WTC11 (cell line): ENCODE measurements around the gene METTL9.

Experiments
- CBFB ChIP-seq: sonication (generic); formaldehyde crosslinking; IDR thresholded peaks from 2 replicates; pipeline ENCODE4 v1.8.1; 2022; ENCODE audit warnings: mild to moderate bottlenecking, low read depth, missing genetic modification reagents
- CTCF ChIP-seq: fragments of 200-600 bp; IDR thresholded peaks from 2 replicates; pipeline ENCODE4 v1.8.0; 2022; ENCODE audit warnings: antibody characterized with exemption
- ETV6 ChIP-seq: sonication (generic); formaldehyde crosslinking; IDR thresholded peaks from 2 replicates; pipeline ENCODE4 v1.8.1; 2022; ENCODE audit warnings: mild to moderate bottlenecking, missing genetic modification reagents
- FOXJ3 ChIP-seq: sonication (generic); formaldehyde crosslinking; IDR thresholded peaks from 2 replicates; pipeline ENCODE4 v1.9.0; 2021; ENCODE audit warnings: missing genetic modification reagents, mild to moderate bottlenecking, borderline replicate concordance
- MAX ChIP-seq: sonication (generic); formaldehyde crosslinking; IDR thresholded peaks from 2 replicates; pipeline ENCODE4 v1.8.0; 2022; ENCODE audit warnings: mild to moderate bottlenecking, missing genetic modification reagents
- MXD4 ChIP-seq: fragments of 250-450 bp; sonication (Bioruptor Pico); IDR thresholded peaks from 2 replicates; pipeline ENCODE4 v1.8.0; 2021; ENCODE audit warnings: mild to moderate bottlenecking, moderate library complexity, borderline replicate concordance
- MYBL2 ChIP-seq: sonication (generic); formaldehyde crosslinking; IDR thresholded peaks from 2 replicates; pipeline ENCODE4 v1.8.1; 2023; ENCODE audit warnings: mild to moderate bottlenecking, moderate library complexity, missing genetic modification reagents
- TEAD4 ChIP-seq: sonication (generic); formaldehyde crosslinking; IDR thresholded peaks from 2 replicates; pipeline ENCODE4 v1.8.0; 2022; ENCODE audit warnings: mild to moderate bottlenecking, missing genetic modification reagents
- TF ChIP-seq, protein P1 (sequence below): sonication (generic); formaldehyde crosslinking; IDR thresholded peaks from 2 replicates; pipeline ENCODE4 v1.8.1; 2023; ENCODE audit warnings: mild to moderate bottlenecking, missing genetic modification reagents
- TF ChIP-seq, protein P2 (sequence below): sonication (generic); formaldehyde crosslinking; IDR thresholded peaks from 2 replicates; pipeline ENCODE4 v1.8.1; 2023; ENCODE audit warnings: mild to moderate bottlenecking, missing genetic modification reagents, moderate library complexity

DNA sequence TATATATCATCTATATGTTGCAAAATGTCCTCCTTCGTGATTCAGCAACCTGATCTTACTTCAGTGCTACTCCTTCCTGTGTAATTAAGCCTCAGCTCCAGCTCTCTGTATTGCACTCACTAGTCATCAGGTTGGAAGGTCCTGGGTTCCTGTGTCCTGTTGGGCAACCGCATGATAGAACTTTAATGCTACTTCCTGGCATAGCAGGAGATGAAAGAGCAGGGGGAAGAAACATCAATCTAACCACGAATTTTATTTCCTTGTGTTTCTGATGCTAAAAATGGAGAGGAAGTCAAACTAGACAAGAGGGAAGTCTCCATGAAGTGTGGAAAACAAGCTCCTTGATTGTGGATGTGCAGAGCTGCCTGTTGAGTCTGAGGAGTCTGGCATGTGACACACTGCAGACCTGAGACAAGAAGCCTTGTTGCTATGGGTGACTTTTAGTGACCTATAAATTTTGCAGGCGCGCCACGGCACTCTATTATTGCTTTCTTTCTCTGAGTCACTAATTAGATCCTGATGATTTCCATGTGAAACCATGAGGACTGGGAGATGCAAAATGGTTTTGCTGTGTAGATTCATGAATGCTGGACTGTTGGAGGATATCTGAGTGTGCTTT lies 27.4 kb downstream of the METTL9 start:
- TF ChIP-seq MYBL2 (CRISPR knock-in tag): no peak
- no peak for TF ChIP-seq ETV6 (CRISPR knock-in tag)
- no peak for TF ChIP-seq CBFB (CRISPR knock-in tag)
- TF ChIP-seq CTCF: no peak
- TF ChIP-seq, protein P1, sequence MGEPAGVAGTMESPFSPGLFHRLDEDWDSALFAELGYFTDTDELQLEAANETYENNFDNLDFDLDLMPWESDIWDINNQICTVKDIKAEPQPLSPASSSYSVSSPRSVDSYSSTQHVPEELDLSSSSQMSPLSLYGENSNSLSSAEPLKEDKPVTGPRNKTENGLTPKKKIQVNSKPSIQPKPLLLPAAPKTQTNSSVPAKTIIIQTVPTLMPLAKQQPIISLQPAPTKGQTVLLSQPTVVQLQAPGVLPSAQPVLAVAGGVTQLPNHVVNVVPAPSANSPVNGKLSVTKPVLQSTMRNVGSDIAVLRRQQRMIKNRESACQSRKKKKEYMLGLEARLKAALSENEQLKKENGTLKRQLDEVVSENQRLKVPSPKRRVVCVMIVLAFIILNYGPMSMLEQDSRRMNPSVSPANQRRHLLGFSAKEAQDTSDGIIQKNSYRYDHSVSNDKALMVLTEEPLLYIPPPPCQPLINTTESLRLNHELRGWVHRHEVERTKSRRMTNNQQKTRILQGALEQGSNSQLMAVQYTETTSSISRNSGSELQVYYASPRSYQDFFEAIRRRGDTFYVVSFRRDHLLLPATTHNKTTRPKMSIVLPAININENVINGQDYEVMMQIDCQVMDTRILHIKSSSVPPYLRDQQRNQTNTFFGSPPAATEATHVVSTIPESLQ (CRISPR knock-in tag): no peak
- TF ChIP-seq MXD4 (CRISPR knock-in tag): no peak
- TF ChIP-seq, protein P2, sequence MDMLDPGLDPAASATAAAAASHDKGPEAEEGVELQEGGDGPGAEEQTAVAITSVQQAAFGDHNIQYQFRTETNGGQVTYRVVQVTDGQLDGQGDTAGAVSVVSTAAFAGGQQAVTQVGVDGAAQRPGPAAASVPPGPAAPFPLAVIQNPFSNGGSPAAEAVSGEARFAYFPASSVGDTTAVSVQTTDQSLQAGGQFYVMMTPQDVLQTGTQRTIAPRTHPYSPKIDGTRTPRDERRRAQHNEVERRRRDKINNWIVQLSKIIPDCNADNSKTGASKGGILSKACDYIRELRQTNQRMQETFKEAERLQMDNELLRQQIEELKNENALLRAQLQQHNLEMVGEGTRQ: no peak
- no peak for TF ChIP-seq FOXJ3 (CRISPR knock-in tag)
- no peak for TF ChIP-seq TEAD4 (CRISPR knock-in tag)
- no peak for TF ChIP-seq MAX (CRISPR knock-in tag)
